ENCODE data around the gene RGS7.
"Not testable (repeated sequence)": the region's sequence is repeated elsewhere in the genome, so short reads cannot be mapped to it uniquely, and the experiment has no call there.

Gene RGS7

DNA sequence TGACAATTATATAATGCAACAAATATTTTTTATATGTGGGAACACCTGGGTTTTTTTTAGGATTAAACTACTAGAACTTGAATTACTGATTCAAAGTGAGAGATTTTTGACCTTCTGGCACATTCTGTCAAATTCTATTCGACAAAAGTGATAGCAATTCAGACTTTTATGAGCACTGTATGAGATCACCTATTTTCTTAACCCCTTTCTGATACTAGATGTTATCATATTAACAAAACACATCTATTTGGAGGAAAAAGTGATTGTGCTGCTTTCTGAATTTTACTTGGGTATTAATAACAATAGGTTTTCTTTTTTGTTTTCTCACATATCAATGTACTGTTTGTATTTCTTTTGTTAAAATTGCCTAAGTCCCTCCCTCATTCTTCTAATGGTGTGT is 570.1 kb downstream of the RGS7 start:
- DNase-seq (ENCODE audit: low read depth in 2 of 2) = no peak

DNA sequence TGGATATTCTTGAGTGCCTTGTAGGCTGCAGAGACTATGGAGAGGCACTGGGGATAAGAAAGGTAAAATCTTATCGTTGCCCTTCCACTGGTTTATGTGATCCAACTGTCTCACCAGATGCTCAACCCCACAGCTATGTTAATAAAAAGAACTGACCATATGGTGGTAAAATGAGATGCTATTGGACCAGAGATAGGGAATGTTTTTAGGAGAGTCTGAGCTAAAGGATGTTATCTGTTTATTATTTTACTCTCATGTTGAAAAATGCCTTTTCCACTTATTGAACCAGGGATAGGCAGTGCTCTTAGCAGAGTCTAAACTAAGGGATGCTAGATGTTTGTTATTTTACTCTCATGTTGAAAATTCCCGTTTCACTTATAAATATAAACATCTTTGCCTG is 572.2 kb downstream of the RGS7 start:
- no peak for DNase-seq (ENCODE audit: low read depth in 2 of 2)

DNA sequence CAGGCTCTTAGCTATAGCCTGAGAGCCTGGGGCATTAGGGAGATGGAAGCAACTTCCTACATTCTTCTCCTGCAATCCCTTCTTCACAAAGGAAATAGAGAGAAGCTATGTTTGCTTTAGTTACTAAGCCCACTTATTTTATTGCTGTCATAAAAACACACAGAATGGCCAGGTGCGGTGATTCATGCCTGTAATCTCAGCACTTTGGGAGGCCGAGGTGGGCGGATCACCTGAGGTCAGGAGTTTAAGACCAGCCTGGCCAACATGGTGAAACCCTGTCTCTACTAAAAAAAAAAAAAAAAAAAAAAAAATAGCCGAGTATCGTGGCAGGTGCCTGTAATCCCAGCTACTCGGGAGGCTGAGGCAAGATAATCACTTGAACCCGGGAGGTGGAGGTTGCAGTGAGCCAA is 573.3 kb downstream of the RGS7 start:
- DNase-seq (ENCODE audit: low read depth in 2 of 2) = not testable (repeated sequence)

DNA sequence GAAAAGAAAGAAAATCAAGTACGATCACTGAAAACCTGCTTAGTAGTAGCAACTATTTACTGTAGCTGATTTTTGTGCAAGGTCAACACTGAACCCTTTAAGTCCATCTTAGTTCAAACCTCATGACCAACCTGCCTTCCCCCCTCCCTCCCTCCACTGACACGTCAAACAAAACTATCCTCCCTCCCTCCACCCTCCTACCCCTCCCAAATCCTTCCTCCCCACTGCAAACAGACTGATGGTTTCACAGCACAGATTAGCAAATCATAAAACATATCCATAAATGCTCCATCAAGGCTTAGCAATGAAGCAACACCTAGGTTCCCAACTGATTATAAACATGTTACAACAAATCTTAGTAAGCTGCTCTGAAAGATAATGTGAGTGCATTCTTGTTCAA is 580.8 kb downstream of the RGS7 start:
- DNase-seq (ENCODE audit: low read depth in 2 of 2) = no peak

DNA sequence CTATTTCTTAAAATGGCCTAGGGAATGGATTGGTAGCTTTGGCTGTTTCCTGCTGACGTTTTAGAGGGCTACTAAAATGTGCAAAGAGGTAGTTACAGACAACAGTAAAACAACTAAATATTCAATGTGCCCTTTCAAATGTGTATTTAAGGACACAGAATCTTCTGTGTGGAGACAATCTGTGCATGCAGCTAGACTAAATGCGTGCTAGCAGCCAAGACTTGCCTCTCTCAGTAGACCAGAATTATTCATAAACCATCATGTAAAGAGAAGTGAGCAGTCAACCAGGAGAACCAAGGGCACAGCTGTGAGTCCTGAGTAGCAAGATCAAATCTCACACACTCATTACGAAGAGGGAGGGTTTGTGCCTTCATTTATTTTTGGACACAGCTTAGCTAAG is 584.9 kb downstream of the RGS7 start:
- DNase-seq (ENCODE audit: low read depth in 2 of 2) = no peak

DNA sequence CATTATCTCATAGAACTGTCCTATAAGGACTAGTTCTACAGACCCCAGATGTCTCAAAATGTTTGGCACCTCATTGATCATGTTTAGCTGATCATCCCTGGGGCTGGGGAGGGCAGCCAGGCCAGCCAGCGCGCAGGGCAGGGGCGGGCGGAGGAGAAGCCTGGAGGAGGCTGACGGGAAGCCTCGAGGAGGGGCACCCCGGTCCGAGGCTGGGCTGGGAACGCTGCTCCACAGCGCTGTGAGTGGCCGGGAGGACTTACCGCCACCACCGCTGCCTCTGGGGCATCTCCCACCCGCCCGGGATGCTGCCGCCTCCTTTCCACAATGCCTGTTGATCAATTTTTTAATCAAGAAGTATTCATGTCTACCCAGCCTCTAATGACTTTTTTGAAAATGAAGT is 585.6 kb downstream of the RGS7 start:
- no peak for DNase-seq (ENCODE audit: low read depth in 2 of 2)

DNA sequence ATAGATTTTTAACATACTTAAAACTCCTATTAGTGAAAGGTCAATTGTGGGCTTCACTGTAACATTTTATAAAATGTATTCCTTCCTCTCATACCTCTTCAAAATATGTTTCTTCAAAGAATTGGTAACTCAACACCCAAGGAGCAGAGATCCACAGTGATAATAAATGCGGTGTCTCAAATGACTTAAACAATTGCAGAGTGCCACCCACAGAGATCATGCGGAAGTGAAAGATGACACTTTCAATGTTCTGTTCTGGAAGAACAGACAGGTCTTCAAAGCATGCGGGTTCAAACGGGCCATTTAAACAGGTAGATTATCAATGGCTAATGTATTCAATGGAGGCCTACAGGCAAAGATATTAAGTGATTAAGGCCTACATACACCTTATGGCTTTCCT is 588.0 kb downstream of the RGS7 start:
- DNase-seq (ENCODE audit: low read depth in 2 of 2) = no peak

DNA sequence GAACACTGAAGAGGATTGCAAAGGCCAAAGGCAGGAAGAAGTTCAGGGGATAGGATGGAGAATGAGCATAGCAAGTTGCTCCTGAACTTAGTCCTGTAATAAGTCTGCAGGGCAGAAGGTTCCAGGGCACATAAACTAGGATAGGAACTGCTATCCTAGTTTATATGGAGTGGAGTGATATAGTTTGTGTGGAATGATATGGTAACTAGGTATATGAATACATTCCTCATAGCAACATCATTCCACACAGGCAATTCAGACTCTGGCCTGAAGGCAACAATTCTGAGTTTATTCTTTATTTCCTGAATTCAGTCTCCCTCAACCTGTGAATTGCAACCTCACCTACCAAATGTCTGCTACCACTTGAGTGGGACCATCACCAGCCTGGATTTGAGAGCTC is 590.2 kb downstream of the RGS7 start:
- DNase-seq (ENCODE audit: low read depth in 2 of 2) = no peak

DNA sequence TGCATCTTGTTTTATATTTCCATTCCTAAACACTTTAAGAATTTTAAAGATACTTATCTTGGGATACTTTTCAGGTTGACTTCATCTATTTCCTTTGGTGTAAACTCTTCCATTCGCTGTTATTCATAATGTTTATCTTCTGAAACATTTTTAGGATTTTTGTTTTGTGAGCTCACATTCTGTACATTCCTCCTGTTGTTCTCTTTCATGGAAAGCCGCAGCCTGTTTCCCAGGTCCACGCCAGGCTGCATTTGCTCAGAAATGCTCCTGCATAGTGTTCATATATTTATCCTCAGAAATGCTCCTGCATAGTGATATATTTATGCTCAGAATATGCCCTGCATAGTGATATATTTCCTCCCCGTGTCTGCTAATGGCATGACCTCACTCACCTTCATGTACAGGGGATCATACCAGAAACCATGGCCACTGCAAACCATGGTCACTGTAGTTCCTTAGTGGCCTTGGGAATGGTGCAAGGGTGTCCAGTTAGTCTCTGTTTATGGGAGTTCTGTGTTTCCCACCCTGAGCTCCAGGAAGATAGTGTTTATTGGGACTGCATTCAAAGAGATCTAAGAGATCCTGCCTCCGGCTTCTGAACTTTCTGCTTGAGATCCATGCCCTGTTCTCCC is 591.2 kb downstream of the RGS7 start:
- DNase-seq (ENCODE audit: low read depth in 2 of 2) = no peak

DNA sequence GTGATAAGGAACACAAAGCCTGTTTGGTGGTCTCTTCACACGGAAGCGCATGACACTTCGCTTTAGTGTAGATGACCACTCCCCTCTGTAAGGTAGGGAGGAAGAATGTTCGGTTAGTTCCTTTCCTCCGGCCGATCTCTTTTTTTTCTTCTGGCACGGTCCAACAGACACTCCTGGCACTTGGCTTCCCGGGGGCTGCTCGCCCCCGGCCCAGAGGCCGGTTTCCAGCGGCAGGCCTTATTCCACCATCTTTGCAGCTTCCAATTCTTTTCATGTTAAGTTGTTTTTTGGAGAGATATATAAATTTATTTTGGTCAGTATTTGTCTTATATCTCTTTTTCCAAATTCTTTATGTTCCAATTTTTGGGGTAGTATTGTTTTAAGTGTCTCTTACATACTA is 593.2 kb downstream of the RGS7 start:
- DNase-seq (ENCODE audit: low read depth in 2 of 2) = no peak

DNA sequence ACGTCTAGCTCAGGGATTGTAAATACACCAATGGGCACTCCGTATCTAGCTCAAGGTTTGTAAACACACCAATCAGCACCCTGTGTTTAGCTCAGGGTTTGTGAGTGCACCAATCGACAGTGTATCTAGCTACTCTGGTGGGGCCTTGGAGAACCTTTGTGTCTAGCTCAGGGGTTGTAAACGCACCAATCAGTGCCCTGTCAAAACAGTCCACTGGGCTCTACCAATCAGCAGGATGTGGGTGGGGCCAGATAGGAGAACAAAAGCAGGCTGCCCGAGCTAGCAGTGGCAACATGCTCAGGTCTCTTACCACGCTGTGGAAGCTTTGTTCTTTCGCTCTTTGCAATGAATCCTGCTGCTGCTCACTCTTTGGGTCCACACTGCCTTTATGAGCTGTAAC is 593.9 kb downstream of the RGS7 start:
- DNase-seq (ENCODE audit: low read depth in 2 of 2) = not testable (repeated sequence)

DNA sequence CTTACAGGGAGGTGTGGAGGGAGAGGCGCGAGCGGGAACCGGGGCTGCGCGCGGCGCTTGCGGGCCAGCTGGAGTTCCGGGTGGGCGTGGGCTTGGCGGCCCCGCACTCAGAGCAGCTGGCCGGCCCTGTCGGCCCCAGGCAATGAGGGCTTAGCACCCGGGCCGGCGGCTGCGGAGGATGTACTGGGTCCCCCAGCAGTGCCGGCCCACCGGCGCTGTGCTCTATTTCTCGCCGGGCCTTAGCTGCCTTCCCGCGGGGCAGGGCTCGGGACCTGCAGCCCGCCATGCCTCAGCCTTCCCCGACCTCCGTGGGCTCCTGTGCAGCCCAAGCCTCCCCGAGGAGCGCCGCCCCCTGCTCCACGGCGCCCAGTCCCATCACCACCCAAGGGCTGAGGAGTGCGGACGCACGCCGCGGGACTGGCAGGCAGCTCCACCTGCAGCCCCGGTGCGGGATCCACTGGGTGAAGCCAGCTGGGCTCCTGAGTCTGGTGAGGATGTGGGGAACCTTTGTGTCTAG is 594.5 kb downstream of the RGS7 start:
- not testable (repeated sequence) for DNase-seq (ENCODE audit: low read depth in 2 of 2)

DNA sequence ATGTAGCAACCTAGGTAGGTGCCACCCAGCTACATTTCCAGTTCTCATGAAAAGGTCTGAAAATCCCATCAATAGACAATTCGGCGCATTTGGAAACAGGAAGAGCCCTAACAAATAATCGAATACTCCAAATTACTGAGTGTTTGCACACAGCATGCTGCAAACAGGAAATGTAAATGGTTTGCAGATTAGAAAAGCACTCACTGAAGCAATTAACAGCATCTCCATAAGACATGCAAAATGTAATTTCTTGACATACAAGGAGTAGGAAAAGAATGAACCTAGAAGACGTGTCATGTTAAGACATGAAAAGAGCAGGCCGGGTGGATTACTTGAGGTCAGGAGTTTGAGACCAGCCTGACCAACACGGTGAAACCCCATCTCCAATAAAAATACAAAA is 598.2 kb downstream of the RGS7 start:
- not testable (repeated sequence) for DNase-seq (ENCODE audit: low read depth in 2 of 2)

DNA sequence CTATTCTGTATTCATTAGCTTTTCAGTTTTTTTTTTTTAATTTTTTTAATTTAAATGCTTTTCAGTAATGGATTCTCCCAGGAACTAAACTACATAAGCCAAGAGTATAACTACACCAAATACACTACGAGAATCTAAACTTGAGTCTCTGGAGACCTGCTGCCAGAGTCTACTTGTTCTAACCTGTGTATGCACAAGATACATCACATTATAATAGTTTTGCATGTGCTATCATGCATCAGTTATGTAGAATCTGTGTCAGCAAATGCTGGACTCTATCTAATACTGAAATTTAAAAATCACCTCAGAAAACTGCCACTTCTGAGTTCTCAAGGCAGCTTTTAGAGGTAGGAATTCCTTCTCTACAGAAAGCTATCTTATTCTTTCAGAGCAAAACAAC is 598.7 kb downstream of the RGS7 start:
- DNase-seq (ENCODE audit: low read depth in 2 of 2) = no peak

DNA sequence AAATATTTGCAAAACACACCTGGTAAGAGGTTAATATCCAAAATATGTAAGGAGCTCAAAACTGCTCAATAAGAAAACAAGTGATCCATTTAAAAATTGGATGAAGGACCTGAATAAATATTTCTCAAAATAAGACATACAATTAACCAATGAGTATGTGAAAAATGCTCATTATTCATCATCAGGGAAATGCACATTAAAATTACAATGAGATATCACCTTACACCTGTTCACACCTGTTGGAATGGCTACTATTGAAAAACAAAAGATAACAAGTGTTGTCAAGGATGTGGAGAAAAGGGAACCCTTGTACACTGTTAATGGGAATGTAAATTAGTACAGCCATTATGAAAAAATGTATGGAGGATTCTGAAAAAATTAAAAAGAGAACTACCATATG is 609.1 kb downstream of the RGS7 start:
- no peak for DNase-seq (ENCODE audit: low read depth in 2 of 2)

DNA sequence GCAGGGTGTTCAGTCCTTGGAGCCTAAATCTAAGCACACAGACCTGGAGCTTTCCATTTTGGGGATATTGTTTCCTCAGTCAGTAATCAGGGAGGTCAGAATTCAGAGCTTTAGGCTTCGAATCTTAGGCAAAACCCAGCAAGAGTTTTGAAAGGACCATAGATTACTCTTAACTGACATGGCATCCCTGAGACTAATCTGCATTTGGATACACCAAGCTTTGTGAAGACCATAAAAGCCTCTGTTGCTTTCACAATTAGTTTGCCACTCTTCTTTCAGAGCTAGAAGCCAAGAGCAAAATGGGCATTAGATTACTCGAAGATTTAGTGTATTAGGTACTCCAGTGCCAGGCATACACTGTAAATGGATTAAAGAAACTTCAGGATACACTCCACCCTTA is 613.3 kb downstream of the RGS7 start:
- no peak for DNase-seq (ENCODE audit: low read depth in 2 of 2)

DNA sequence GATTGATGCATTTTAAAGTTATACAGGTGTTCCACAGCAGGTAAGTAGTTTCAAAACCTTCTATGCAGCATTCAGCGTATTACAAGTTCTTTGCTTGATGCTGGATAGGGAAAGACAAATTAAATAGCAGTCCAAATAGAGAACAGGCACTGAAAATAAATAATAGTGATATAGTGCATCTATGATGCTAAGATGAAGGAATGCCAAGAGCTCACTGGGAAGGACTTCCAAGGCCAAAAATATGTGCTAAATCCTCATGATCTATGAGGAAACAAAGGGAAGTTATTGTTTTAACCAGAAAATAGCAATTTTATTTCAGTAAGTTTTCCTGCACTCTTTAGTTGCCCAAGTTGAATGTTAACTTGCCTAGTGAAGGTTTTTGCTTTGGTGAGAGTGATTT is 617.3 kb downstream of the RGS7 start:
- no peak for DNase-seq (ENCODE audit: low read depth in 2 of 2)

DNA sequence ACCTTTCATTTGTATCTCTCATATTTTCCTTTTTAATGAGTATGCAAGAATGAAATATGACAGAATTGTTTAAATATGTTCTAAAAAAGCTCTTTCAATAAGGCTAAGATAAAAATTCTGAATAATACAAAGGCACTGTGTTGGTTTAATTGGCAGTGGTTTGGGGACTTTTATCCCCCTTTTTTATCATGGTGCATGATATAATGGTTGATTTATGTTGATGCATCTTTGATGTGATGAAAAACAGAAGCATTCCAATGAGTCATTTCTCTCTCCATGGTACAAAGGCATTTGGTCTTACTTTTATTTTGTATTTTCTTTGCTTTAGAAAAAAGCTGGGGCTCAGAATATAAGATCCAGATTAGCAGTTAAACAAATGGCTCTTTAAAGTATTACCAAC is 617.9 kb downstream of the RGS7 start:
- no peak for DNase-seq (ENCODE audit: low read depth in 2 of 2)

DNA sequence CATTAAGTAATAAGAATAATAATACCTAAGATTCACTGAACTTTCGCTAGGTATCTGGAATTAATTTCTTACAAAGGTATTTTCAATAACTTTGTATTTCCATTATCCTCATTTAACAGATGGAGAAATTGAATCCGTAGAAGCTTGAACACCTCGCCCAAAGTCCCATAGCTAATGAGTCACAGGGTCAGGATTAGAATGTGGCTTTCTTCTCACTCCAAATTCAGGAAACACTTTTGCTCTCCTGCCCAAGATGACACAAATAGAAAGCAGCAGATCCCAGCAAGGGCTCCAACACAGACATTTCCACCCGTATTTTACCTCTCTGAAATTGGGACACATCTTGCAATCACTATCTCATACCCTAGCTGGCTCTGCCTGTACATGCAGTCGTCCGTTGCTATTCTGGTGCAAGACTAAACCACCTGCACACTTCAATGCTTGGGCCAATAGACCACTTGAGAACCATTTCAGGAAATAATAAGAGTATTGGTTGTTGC is 619.2 kb downstream of the RGS7 start:
- DNase-seq (ENCODE audit: low read depth in 2 of 2) = no peak

DNA sequence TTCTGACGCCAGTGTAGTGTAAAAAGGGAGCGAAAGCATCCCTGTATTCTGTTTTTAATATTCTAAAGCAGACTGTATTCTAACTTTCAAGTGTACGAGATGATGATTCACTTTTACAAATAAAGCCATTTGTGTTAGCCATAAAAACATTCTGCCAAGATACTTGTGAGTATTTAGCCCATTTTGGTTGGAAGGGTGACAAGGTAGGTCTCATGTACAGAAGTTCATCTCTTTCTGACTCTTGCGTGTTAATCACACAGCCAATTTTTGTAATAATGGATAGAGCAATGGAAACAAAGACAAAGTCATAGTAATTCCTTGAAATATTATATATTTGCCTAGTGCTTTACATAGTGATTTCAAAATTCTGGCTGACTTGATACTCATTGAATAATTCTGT is 619.7 kb downstream of the RGS7 start:
- DNase-seq (ENCODE audit: low read depth in 2 of 2) = no peak

DNA sequence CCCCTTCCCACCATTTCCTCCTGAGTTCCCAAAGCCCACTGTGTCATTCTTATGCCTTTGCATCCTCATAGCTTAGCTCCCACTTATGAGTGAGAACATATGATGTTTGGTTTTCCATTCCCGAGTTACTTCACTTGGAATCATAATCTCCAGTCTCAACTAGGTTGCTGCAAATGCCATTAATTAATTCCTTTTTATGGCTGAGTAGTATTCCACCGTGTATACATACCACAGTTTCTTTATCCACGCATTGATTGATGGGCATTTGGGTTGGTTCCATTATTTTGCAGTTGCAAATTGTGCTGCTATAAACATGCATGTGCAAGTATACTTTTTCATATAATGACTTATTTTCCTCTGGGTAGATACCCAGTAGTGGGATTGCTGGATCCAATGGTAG is 622.3 kb downstream of the RGS7 start:
- not testable (repeated sequence) for DNase-seq (ENCODE audit: low read depth in 2 of 2)

DNA sequence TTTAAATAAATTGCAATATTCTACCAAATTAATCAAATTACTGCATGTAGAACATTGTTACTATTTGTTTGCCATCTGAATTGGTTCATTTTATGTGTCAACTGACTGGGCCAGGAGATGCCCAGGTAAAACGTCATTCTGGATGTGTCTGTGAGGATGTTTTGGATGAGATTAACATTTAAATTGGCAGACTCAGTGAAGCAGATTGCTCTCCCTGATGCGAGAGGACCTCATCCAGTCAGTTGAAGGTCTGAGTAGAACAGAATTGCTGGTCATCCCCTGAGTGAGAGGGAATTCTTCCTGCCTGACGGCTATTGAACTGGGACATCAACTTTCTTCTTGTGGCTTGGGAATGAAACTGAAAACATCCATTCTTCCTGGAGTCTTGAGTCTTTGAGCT is 623.0 kb downstream of the RGS7 start:
- DNase-seq (ENCODE audit: low read depth in 2 of 2) = no peak

DNA sequence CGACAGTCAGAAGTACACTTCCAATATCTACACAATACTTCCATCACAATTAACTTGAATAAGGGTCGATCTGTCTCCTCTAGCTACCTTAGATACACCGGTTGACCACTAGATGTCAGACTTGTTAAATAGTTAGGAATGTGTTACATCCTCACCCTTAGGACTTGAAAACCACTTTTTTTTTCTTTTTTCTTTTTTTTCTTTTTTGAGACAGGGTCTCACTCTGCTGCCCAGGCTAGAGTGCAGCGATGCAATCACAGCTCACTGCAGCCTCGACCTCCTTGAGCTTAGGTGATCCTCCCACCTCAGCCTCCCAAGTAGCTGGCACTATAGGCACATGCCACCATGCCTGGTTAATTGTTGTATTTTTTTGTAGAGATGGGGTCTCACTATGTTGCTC is 624.6 kb downstream of the RGS7 start:
- DNase-seq (ENCODE audit: low read depth in 2 of 2) = no peak
